ENCODE measurements around the gene CERK. TPM values are rescaled to one million over a fixed set of nuclear protein-coding genes. Genes with fewer than 3 reads are reported as not detected.

CERK gene
- total RNA-seq, 4 donors from 2014 or later = 17.8 to 69.1 (median 36.1) TPM

DNA sequence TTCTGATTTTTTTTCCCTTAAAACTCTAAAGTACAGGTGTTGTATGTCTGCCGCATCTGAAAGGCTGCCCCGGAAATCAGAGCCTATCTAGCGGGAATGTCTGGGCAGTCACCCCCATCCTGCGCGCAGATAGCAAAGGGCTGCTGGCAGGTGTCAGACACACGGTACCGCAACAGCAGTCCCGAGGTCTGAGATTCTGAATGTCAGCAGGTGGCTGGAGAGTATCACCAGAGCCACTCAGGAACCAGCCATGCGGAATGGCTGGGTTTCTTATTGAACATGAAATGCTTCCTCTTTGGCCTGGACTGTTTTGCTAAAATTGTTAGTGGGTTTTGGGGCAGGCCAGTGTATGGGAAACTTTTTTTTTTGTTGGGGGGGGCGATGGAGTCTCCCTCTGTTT is 53.3 kb downstream of the CERK start:
- TF ChIP-seq CTCF (IDR thresholded peaks at IDR 0.05; ENCODE audit: low read depth) = no peak

GRCh38 chr22:46682011-46682731 is 55.9 kb downstream of the CERK start:
- no peak for TF ChIP-seq CTCF (IDR thresholded peaks at IDR 0.05; ENCODE audit: low read depth)

DNA sequence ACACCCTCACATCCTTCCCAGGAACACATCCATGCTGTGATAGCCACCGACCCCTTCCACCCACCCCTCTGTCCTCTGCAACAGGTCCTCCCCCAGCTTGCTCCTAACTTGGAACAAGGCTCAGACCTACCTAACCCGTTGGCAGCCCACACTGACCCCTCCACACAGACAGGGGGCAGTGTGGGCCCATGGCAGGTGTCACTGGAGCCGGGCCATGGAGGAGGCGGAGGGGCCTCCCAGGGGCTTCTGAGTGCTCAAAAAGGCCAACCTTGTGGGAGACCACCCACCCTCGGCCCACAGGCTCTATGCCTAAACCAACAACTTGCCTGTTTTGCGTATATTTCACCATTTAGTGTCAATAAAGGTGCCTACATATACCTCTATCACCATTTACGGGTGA is 57.0 kb downstream of the CERK start:
- no peak for TF ChIP-seq CTCF (IDR thresholded peaks at IDR 0.05; ENCODE audit: low read depth)

GRCh38 chr22:46679706-46680269 is 58.3 kb downstream of the CERK start:
- TF ChIP-seq CTCF (IDR thresholded peaks at IDR 0.05; ENCODE audit: low read depth) = no peak

GRCh38 chr22:46678785-46679700 is 59.0 kb downstream of the CERK start:
- TF ChIP-seq CTCF (IDR thresholded peaks at IDR 0.05; ENCODE audit: low read depth) = no peak

- no peak for TF ChIP-seq CTCF (IDR thresholded peaks at IDR 0.05; ENCODE audit: low read depth)
Measured at GRCh38 chr22:46678003-46678657, 59.9 kb downstream of the CERK start.
